ENCODE measurements around the gene ZNF254.
"Not testable (repeated sequence)": the region's sequence is repeated elsewhere in the genome, so short reads cannot be mapped to it uniquely, and the experiment has no call there.

Gene ZNF254

GRCh38 chr19:24072720-24073119, 14.3 kb upstream of the ZNF254 start:
- DNase-seq (ENCODE audit: low read depth): no peak

DNA sequence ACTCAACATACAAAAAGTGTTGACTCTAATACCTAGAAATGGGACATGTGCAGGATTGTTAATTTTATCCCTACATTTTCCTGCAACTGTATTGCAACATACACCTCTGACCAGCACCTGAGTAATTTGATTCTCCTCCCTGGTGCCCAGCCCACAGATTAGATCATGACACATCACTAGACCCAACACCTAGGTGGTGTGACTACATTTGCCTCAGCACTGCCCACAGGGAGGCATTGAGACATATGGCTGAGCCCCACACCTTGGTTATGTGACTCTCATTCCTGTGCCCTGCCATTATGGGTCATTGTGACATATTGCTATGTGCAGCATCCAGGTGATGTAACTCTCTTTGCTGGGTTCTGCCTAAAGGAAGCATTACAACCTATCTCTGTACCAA, 13.2 kb upstream of the ZNF254 start:
- no peak for DNase-seq (ENCODE audit: low read depth)

GRCh38 chr19:24074720-24075454, 12.1 kb upstream of the ZNF254 start:
- no peak for DNase-seq (ENCODE audit: low read depth)

GRCh38 chr19:24075530-24075929, 11.5 kb upstream of the ZNF254 start:
- DNase-seq (ENCODE audit: low read depth): not testable (repeated sequence)

DNA sequence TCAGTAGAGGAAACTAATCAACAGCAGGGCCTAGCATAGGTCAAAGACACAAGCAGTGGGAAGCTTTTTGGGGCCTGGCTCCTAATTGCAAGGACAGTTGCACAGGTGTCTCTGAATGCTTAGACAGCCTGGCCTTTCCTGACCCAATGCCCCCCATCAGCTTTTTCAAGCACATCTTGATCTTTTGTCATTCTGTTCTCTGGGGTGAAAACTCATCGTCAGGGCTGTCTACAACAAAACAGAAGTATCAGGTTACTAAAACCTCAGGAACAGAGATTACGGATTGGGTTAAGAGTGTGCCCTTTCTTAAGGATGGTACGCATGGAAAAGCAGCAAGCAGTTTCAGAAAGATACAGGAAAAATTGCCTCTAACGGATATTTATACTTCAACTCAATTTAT, 8.3 kb upstream of the ZNF254 start:
- DNase-seq (ENCODE audit: low read depth): no peak

DNA sequence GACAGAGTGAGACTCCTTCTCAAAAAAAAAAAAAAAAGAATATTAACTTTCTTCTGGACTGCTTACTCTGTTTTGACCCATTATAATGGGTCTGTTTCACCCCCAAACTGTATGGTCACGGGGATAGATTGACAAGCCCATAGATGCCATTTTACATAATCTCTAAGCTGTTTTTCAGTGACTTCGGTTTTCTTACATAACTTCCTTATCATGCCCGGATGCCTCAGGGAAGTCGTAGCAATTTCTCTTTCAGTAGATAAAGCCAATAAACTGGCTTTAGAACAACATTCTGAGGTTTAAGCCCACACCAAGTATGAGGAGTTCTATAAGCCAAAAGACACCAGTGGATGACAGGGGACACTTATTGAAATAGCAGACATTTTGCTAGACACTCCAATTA, 5.9 kb upstream of the ZNF254 start:
- DNase-seq (ENCODE audit: low read depth): no peak

- DNase-seq (ENCODE audit: low read depth): no peak
These were observed 11.4 kb downstream of the ZNF254 start for GRCh38 chr19:24098359-24098758.

DNA sequence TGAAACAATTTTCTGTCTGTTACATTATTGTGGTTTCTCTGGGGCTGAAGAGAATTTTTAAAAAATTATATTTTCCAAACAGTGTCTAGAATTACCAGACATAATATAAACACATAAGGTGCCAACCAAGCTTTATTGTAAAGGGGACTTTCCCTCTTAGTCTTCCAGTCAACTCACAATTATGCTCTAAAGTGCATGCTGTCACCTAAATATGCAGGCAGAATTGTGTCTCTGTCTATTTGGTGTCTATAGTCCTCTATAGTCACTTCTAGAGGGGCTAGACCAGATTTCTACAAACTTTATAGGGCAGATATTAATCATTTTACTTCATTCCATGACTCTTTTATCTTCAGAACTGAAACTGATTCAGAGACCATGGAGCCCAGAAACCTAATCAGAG, 12.8 kb downstream of the ZNF254 start:
- DNase-seq (ENCODE audit: low read depth): no peak

DNA sequence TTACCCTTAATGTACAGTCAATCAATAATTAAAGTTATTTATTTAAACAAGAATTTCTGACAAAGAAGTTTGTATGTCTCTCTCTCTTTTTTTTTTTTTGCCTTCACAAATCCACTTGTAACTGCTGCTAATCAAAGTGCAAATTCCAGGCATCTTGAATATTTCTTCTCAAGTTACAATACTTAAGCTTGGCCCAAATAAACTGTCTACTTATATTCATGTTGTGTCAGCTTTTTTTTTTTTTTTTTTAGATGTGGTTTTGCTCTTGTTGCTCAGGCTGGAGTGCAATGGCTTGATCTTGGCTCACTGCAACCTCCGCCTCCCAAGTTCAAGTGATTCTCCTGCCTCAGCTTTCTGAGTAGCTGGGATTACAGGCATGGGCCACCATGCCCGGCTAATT, 13.6 kb downstream of the ZNF254 start:
- not testable (repeated sequence) for DNase-seq (ENCODE audit: low read depth)

DNA sequence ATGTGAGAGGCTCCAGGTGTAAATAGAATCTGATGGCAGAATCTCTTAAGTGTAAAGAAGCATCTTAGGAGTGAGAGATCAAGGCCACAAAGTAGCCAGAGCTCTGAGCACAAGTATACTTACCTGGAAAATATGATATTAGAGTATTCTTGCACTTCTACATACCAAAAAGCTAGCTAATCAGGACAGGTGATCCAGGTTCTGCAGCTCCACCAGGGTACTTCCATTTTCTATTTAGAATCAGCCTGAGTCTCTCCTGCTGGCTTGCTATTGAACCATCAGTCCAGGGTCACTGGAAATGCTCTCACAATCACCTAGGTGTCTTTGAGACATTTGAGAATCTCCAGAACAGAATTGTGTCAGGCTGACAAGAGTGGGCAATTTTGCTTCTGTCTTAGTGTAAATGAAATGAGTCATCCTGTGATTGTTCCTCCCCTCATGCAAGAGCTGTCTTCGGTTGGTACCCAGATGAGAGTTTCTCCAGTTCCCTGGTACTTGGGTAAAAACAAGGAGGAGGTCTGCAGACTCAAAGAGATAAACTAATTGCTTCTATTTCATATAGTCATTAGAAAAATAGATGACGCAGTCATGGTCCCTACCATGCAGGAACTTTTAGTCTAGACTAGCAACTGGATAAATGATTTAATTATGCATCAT, 14.6 kb downstream of the ZNF254 start:
- DNase-seq (ENCODE audit: low read depth): no peak

DNA sequence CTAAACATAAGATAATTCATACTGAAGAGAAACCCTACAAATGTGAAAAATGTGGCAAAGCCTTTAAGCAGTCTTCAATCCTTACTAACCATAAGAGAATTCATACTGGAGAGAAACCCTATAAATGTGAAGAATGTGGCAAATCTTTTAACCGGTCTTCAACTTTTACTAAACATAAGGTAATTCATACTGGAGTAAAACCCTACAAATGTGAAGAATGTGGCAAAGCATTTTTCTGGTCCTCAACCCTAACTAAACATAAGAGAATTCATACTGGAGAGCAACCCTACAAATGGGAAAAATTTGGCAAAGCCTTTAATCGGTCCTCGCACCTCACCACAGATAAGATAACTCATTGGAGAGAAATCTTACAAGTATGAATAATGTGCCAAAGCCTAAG, 40.6 kb downstream of the ZNF254 start:
- DNase-seq (ENCODE audit: low read depth): no peak

- no peak for DNase-seq (ENCODE audit: low read depth)
These were observed 53.1 kb downstream of the ZNF254 start for GRCh38 chr19:24140099-24140498.

GRCh38 chr19:24140591-24140990, 53.6 kb downstream of the ZNF254 start:
- no peak for DNase-seq (ENCODE audit: low read depth)

GRCh38 chr19:24141612-24142011, 54.6 kb downstream of the ZNF254 start:
- DNase-seq (ENCODE audit: low read depth): no peak

DNA sequence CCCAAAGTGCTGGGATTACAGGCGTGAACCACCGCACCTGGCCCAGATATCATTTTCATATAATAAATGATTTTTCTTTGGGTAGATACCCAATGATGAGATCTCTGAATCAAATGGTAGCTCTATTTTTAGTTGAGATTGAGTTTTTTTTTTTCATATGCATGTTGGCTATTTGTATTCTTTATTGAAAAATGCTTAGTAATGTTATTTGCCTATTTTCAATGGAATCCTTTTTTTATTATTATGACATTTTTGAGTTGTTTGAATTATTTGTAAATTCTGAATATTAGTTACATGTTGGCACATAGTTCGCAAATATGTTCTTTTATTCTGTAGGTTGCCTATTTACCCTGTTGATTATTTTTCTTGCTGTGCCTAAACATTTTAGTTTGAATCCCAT, 55.8 kb downstream of the ZNF254 start:
- no peak for DNase-seq (ENCODE audit: low read depth)

DNA sequence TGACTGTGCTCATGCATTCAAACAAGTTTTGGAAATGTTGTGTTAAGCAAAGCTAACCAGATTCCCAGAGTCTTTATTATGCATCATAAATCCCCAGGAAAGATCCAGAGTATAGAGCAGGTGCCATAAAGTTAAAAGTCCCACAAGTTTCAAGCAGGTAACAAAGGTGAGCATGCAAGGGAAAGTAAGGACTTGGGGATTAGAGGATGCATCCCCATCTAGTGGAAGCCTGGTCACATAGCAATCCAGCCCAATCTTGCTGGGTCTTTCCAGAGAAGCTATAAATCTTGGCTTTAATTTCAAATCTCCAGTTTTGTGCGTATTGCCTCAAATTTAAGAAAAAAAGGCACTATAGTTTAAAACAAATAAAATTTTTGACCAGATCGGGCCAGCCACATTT, 72.7 kb downstream of the ZNF254 start:
- DNase-seq (ENCODE audit: low read depth): no peak

- DNase-seq (ENCODE audit: low read depth): no peak
These were observed 79.1 kb downstream of the ZNF254 start for GRCh38 chr19:24166055-24166454.

- DNase-seq (ENCODE audit: low read depth): no peak
These were observed 86.9 kb downstream of the ZNF254 start for GRCh38 chr19:24173882-24174281.

DNA sequence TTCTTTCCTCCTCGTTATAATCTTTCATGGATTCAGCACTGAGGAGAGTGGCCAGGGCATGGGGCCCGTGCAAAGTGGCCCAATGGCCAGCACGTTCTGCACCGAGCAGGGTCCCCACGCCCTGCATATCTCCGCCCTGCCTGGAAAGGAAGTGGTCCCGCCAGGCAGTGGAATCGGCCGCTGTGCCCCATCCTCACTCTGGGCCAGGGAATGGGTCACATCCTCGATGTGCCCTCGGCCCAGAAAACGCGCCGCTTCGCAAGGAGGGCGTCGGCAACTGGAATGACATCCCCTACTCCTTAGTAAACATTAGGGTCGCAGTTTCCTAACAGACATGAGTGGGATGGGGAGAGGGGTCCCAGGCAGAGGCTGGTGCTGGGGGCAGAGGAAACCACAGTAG, 90.7 kb downstream of the ZNF254 start:
- no peak for DNase-seq (ENCODE audit: low read depth)

- DNase-seq (ENCODE audit: low read depth): no peak
These were observed 91.2 kb downstream of the ZNF254 start for GRCh38 chr19:24178207-24178606.

All from activated T-cell treated with anti-CD3 and anti-CD28 coated beads for 24 hours (primary cell).